ENCODE measurements around the gene S100A11.
A peak's percentile ranks its signal among the peaks of the same experiment; 100 is the strongest.

S100A11 gene

DNA sequence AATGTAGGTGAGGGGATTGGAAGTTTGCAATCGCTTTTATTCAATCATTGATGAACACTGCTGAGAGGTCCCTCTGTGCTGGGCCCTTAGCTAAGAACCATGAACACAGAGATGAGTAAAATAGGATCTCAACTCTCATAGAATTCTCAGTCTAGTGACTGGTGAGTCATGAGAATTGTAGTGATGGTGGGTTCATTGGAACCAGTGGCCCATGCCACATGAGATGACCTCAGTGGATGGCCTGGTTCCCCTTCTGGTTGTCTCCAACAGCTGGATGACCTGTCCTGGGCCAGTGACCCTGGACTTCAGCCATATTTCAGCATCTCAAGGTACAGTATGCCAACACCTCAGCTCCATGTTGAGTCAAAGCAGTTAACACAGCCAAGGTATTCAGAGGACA is 21.9 kb downstream of the S100A11 start:
- TF ChIP-seq, protein P1, sequence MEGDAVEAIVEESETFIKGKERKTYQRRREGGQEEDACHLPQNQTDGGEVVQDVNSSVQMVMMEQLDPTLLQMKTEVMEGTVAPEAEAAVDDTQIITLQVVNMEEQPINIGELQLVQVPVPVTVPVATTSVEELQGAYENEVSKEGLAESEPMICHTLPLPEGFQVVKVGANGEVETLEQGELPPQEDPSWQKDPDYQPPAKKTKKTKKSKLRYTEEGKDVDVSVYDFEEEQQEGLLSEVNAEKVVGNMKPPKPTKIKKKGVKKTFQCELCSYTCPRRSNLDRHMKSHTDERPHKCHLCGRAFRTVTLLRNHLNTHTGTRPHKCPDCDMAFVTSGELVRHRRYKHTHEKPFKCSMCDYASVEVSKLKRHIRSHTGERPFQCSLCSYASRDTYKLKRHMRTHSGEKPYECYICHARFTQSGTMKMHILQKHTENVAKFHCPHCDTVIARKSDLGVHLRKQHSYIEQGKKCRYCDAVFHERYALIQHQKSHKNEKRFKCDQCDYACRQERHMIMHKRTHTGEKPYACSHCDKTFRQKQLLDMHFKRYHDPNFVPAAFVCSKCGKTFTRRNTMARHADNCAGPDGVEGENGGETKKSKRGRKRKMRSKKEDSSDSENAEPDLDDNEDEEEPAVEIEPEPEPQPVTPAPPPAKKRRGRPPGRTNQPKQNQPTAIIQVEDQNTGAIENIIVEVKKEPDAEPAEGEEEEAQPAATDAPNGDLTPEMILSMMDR (IDR thresholded peaks at IDR 0.05; ENCODE audit: low read depth, low read length), result no peak
- DNase-seq (ENCODE audit: extremely low read depth, low read depth), result no peak

DNA sequence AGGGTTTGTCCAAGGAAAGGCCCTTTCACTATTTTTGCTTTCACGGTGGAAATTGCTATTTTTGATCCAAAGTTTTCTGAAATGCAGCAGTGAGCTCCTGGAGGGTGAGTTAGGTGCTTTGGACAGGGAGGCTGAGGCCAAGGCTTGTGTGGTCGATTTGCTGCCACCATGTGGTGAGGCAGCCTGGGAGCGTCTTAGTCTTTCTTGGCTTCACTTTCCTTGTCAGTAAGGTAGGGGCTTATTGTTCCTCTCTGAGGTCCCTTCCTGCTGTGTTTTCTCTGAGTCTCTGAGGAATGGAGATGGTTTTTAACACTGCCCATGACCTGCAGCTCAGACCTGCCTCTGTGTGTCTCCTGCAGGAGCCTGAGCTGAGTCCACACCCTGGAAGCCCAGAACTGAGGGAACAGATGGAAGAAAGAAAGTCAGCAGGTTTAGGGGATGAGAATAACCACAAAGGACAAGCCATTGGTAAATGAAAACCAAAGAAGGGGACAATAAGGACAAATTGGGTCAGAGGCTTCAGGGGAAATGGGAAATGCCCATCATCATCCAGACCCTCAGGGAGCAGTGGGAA is 23.1 kb downstream of the S100A11 start:
- TF ChIP-seq, protein P1 (IDR thresholded peaks at IDR 0.05; ENCODE audit: low read depth, low read length), result peak; percentile 69
- no peak for DNase-seq (ENCODE audit: extremely low read depth, low read depth)

DNA sequence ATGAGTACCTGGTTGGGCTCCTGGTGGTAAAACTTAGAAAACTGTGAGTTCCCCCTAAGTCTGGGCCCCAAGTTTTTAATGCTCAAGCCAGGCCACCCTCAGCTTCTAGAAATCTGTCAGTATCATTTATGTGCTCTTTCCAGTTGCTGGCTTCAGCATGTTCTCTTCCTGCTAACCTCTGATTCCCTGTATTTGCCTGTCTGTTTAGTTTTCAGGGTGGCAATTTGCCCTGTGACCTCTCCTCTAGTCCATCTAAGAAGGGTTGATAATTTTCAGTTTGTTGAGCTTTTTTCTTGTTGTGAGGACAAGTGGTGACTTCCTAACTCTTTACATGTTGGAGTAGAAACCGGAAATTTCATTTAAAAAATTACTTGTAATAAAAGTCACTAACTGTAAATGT is 27.1 kb downstream of the S100A11 start:
- TF ChIP-seq, protein P1 (IDR thresholded peaks at IDR 0.05; ENCODE audit: low read depth, low read length), result no peak
- DNase-seq (ENCODE audit: extremely low read depth, low read depth), result no peak

DNA sequence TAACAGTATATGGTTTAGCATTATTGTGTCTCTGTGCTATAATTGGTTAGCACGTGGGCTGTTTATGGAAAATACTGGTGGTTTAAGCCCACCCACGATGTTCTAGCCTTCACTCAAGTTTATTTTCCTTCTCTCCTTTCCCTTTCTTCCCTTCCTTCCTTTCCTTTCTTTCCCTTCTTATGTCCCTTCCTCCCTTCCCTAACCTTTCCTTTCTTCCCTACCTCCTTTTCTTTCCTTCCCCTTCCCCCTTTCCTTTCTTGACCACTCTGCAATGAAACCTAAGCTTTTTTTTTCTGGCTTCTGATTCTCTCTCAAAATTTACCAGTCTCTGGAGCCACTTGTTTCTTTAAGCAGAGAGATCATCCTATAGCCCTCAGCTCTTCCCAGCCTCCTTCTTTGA is 29.8 kb downstream of the S100A11 start:
- TF ChIP-seq, protein P1 (IDR thresholded peaks at IDR 0.05; ENCODE audit: low read depth, low read length), result no peak
- DNase-seq (ENCODE audit: extremely low read depth, low read depth), result no peak

DNA sequence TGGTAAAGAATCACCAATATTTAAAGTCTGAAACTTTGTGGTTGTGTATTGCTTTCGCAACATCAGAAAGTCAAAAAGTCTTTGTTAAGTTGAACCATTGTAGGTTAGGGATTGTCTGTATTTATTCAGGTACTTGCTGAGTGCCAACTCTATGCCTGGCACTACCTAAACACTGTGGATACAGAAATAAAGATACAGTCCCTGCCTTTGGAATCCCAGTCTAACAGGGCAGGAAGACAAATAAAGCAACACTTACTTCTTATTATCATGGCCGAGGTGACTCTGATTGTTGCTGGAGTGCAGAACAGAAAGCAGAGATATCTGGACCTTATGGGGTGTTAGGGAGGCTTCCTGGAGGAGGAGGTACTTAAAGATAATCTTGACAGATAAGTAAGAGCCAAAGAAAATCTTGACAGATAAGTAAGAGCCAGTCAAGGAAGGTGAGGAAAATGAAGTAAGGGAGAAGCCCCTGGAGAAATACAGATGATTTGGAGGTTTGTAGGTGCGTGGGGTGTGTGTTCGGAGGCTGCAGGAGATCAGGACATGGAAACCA is 31.4 kb downstream of the S100A11 start:
- DNase-seq (ENCODE audit: extremely low read depth, low read depth), result no peak
- TF ChIP-seq, protein P1 (IDR thresholded peaks at IDR 0.05; ENCODE audit: low read depth, low read length), result no peak

DNA sequence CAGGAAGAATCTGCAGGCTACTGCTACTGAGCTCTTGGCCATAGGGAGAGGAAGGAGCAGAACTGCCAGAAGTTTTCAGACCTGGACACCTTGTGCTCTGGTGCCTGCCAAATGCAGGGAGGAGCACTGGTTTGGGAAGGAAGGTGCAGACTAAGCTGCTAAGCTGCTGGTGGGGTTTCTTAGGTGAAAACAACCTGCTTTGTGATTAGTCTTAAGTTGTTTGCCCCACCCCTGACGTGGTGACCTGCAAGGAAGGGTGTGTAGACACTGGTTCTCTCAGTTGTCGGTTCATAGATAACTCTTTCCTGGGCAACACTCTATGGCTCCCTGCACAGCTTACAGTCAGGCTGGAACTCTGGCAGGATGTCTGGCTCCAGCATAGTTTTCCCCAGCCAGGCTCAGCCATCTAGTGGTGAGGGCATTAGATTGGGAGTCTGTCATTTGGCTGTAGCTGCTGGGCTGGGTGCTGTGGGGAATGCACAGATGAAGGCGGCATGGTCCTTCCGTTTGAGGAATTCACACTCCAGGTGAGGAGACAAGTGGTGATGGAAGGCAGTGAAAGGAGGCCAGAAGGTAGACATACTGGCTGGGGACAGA is 32.9 kb downstream of the S100A11 start:
- no peak for DNase-seq (ENCODE audit: extremely low read depth, low read depth)
- TF ChIP-seq, protein P1 (IDR thresholded peaks at IDR 0.05; ENCODE audit: low read depth, low read length), result no peak; the same call in 1 of the 2 replicates

DNA sequence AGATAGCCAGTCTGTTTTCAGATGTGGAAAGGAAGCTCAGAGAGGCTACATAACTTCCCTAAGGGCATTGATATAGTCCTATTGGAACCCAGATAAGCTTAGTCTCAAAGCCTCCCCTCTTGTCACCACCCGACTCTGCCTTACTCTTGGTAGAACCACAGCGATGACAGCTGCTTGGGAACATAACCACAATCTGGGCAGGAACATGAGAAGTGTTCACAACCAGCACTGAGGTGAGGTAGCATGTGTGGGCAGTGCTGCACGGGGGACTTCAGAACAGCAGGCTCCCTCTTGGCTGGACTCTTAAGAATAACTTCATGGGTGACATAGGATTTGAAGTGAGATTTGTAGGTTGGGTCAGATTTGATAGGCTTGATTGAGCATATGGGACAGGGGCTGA is 33.8 kb downstream of the S100A11 start:
- no peak for DNase-seq (ENCODE audit: extremely low read depth, low read depth)
- TF ChIP-seq, protein P1 (IDR thresholded peaks at IDR 0.05; ENCODE audit: low read depth, low read length), result no peak
